HCT116 (cell line): Measurements from ENCODE around the gene DNAJB1.

ENCODE experiments used
- CTCF ChIP-seq, 3 experiments: fragments of 200-600 bp in 1 of 3; sonication (generic) in 1 of 3; IDR thresholded peaks in 2 of 3; conservative IDR thresholded peaks in 1 of 3; 2 replicates each; pipeline ENCODE4 v1.5.1; 2012 to 2017; ENCODE audit warnings: low read depth in 2 of 3, low read length in 2 of 3, antibody characterized with exemption in 1 of 3, borderline replicate concordance in 1 of 3, control low read depth in 1 of 3, mild to moderate bottlenecking in 1 of 3, mixed read lengths in 1 of 3, mixed run types in 1 of 3, moderate library complexity in 1 of 3; ENCODE audit not compliant: insufficient read depth in 1 of 3
- EZH2 ChIP-seq: fragments of 200-600 bp; sonication (generic); IDR thresholded peaks from 2 replicates; pipeline ENCODE4 v1.6.1; 2017; ENCODE audit warnings: antibody characterized with exemption, mixed run types

- no peak for TF ChIP-seq EZH2
- no peak for TF ChIP-seq CTCF (IDR thresholded peaks at IDR 0.05 in 2 of 3, conservative IDR thresholded peaks at IDR 0.05 in 1 of 3; ENCODE audit: borderline replicate concordance in 1 of 3, insufficient read depth in 1 of 3, low read depth in 2 of 3, low read length in 2 of 3)
Measured at GRCh38 chr19:14540741-14541525, 22.7 kb upstream of the DNAJB1 start.
